GM12878 (cell line): ENCODE results near the gene EDNRA. TPM values are rescaled to one million over a fixed set of nuclear protein-coding genes. Genes with fewer than 3 reads are reported as not detected.

Experiments used
- ATAC-seq: fragments of 200-7000 bp; cut with Tn5 transposase; 3 replicates; pipeline ENCODE4 v1.9.1; 2020; ENCODE audit warnings: mild to moderate bottlenecking, moderate library complexity
- BruUV-seq: library from RNA; stranded (reverse); fragments of 400-500 nt; replicated peaks from 2 replicates; lab custom pipeline; 2021; lab: Mats Ljungman, UMichigan
- CTCF ChIA-PET: fragments of 300-600 bp; sonication (Branson Sonifier 250); formaldehyde crosslinking; extraction: SDS; loops from one replicate; lab custom pipeline; 2021; ENCODE audit warnings: inconsistent platforms; lab: Yijun Ruan, JAX
- POLR2A ChIA-PET: fragments of 350-600 bp; formaldehyde crosslinking; extraction: SDS; loops from one replicate; lab custom pipeline; 2021; ENCODE audit warnings: inconsistent platforms; lab: Charles Lee
- RAD21 ChIA-PET: fragments of 300-600 bp; sonication (Branson Sonifier 250); formaldehyde crosslinking; loops from one replicate; lab custom pipeline; 2023; ENCODE audit warnings: antibody characterized with exemption; ENCODE audit not compliant: unreplicated experiment; lab: Charles Lee
- SMC1A ChIA-PET: fragments of 300-600 bp; sonication (Branson Sonifier 250); formaldehyde crosslinking; loops from one replicate; lab custom pipeline; 2023; ENCODE audit not compliant: unreplicated experiment, uncharacterized antibody; lab: Charles Lee
- DNase-seq: peaks from one replicate; pipeline ENCODE4 v3.0.0-alpha.2; 2011; ENCODE audit warnings: low read depth, low spot score
- FAIRE-seq: peaks from 3 replicates; lab custom pipeline; 2011; peaks lifted over from hg19 to GRCh38; lab: Jason Lieb, UNC
- H2AFZ ChIP-seq: 2 replicates; pipeline ENCODE4 v1.6.0; 2011; ENCODE audit warnings: low read depth, low read length, control low read depth; ENCODE audit not compliant: control insufficient read depth
- H3K27ac ChIP-seq: 2 replicates; pipeline ENCODE4 v1.5.1; 2011; ENCODE audit warnings: control low read depth; ENCODE audit not compliant: control insufficient read depth, insufficient read depth
- H3K27me3 ChIP-seq, 2 experiments: replicated peaks in 1 of 2; 2 replicates each; pipeline versions ENCODE4 v1.6.0 to v1.6.1; 2011; ENCODE audit warnings: low read length in 1 of 2; ENCODE audit not compliant: control insufficient read depth in 2 of 2, insufficient read depth in 2 of 2
- H3K36me3 ChIP-seq, 2 experiments: 2 replicates each; pipeline ENCODE4 v1.5.1; 2011; ENCODE audit warnings: low read length in 1 of 2; ENCODE audit not compliant: control insufficient read depth in 2 of 2, insufficient read depth in 2 of 2
- H3K4me1 ChIP-seq: 2 replicates; pipeline ENCODE4 v1.6.1; 2011; ENCODE audit warnings: mild to moderate bottlenecking, low read length, moderate library complexity, mixed read lengths; ENCODE audit not compliant: control insufficient read depth, insufficient read depth
- H3K4me2 ChIP-seq: 2 replicates; pipeline ENCODE4 v1.6.0; 2011; ENCODE audit warnings: control low read depth; ENCODE audit not compliant: control insufficient read depth, insufficient read depth
- H3K4me3 ChIP-seq: fragments of 200-600 bp; sonication (generic); 2 replicates; pipeline ENCODE4 v1.5.1; 2016
- H3K79me2 ChIP-seq: 2 replicates; pipeline ENCODE4 v1.6.0; 2011; ENCODE audit warnings: low read length; ENCODE audit not compliant: control insufficient read depth, insufficient read depth
- H3K9ac ChIP-seq: 2 replicates; pipeline ENCODE4 v1.8.0; 2011; ENCODE audit warnings: low read length, control low read depth, mixed read lengths; ENCODE audit not compliant: control insufficient read depth, insufficient read depth
- H3K9me3 ChIP-seq: replicated peaks from 3 replicates; pipeline ENCODE4 v1.5.1; 2011; ENCODE audit warnings: mild to moderate bottlenecking, low read length; ENCODE audit not compliant: control insufficient read depth, insufficient read depth
- H4K20me1 ChIP-seq: 2 replicates; pipeline ENCODE4 v1.6.0; 2011; ENCODE audit not compliant: control insufficient read depth, insufficient read depth
- ESRRA ChIP-seq: IDR thresholded peaks from 2 replicates; pipeline ENCODE4 v1.6.1; 2012; ENCODE audit warnings: mild to moderate bottlenecking, low read length, improper control_type of control experiment
- ZBTB4 ChIP-seq: fragments of 450-650 bp; formaldehyde crosslinking; IDR thresholded peaks from 2 replicates; pipeline ENCODE4 v1.4.0; 2022; ENCODE audit warnings: mild to moderate bottlenecking, moderate library complexity
- ZSCAN29 ChIP-seq: fragments of 450-650 bp; IDR thresholded peaks from 2 replicates; pipeline ENCODE4 v1.6.1; 2017; ENCODE audit warnings: mild to moderate bottlenecking, moderate library complexity
- WGBS: methylation state at CpG from one replicate; pipeline ENCODE4 v1.1.6; 2016; ENCODE audit warnings: low lambda C conversion rate; ENCODE audit not compliant: insufficient replicate concordance, insufficient coverage; ENCODE audit errors: missing lambda C conversion rate; 5-methylcytosine and 5-hydroxymethylcytosine counted together
- in situ Hi-C: fragments of 300-500 bp; cut with MboI; formaldehyde crosslinking; loops from 9 replicates; pipeline ENCODE4 v1.14.3; 2018; ENCODE audit warnings: mixed read lengths
- intact Hi-C: fragments of 100-400 bp; cut with micrococcal nuclease; formaldehyde crosslinking; loops from one replicate; pipeline ENCODE4 v1.14.2; 2022; ENCODE audit not compliant: unreplicated experiment
- polyA plus RNA-seq, 11 experiments: library from polyadenylated mRNA; depleted of rRNA in 4 of 11; unstranded in 6 of 11; stranded (reverse) in 5 of 11; fragments of >200 nt; fragmentation: Nextera tagmentation in 4 of 11; fragmentation: Illumina TruSeq in 1 of 11; extraction: Ambion mirVana in 4 of 11; extraction: Trizol in 1 of 11; gene quantifications; 1 replicate in 1 of 11; 2 replicates in 10 of 11; pipeline versions ENCODE4 v1.2.1 to v1.2.3, GENCODE V29; 2011 to 2016; ENCODE audit warnings: inconsistent platforms in 2 of 11, missing spikeins in 2 of 11, low read depth in 1 of 11
- total RNA-seq, 4 experiments: library from RNA; depleted of rRNA in 3 of 4; stranded (reverse); fragments of >200 nt in 3 of 4; fragmentation: Illumina TruSeq in 1 of 4; extraction: Trizol in 1 of 4; gene quantifications; 2 replicates each; pipeline versions ENCODE4 v1.2.1 to v1.2.3, GENCODE V29; 2013 to 2021

EDNRA gene
- total and polyA plus RNA-seq, 10 of the 15 experiments (the other 5 are each of a cell fraction or from before 2014, with no cell fraction given), result 0.01 to 0.32 (median 0.13) TPM

- TF ChIP-seq ZBTB4 (CRISPR knock-in tag), result no peak
- TF ChIP-seq ESRRA, result no peak
Observed at GRCh38 chr4:147498031-147498660, 17.2 kb downstream of the EDNRA start (continued).

- ChIA-PET CTCF (interaction anchor here (0.6 to 2.2 kb wide), 2 partner anchors 11 to 1829 kb away, joined by 3 to 9 read pairs; no protein-coding TSS in a partner anchor), RAD21 (no interaction called here), POLR2A (no interaction called here), SMC1A (no interaction called here)
- H3K27me3 ChIP-seq, result peaks cover 0 to 2% of the 10 kb centered on the region in 2 experiments; a peak in 1 of 4 replicates
- FAIRE-seq, result no peak
- no peak overlapping the region for H3K9ac ChIP-seq
- no peak for DNase-seq
- no peak overlapping the region for H3K27ac ChIP-seq
- no peaks in the 10 kb centered on the region for H4K20me1 ChIP-seq
- no peaks in the 10 kb centered on the region for H3K79me2 ChIP-seq
- no peak overlapping the region for H3K4me2 ChIP-seq
- no peak for ATAC-seq
- in situ Hi-C loops, result no loop called here
- no peaks in the 10 kb centered on the region for H3K36me3 ChIP-seq
- intact Hi-C loops, result no loop called here
- no peaks in the 10 kb centered on the region for H3K4me1 ChIP-seq
- BruUV-seq, result no TSS peak
- no peak for TF ChIP-seq ZSCAN29
- H3K9me3 ChIP-seq, result no peaks in the 10 kb centered on the region
- H2AFZ ChIP-seq, result no peak overlapping the region
- H3K4me3 ChIP-seq, result no peak overlapping the region
- WGBS, result 16% methylated on average over 2 of the region's 2 CpGs
Observed at GRCh38 chr4:147508346-147508745, 27.4 kb downstream of the EDNRA start.
